ENCODE data around the gene CRCP.
"Not testable (repeated sequence)": the region's sequence is repeated elsewhere in the genome, so short reads cannot be mapped to it uniquely, and the experiment has no call there.

Gene CRCP

DNA sequence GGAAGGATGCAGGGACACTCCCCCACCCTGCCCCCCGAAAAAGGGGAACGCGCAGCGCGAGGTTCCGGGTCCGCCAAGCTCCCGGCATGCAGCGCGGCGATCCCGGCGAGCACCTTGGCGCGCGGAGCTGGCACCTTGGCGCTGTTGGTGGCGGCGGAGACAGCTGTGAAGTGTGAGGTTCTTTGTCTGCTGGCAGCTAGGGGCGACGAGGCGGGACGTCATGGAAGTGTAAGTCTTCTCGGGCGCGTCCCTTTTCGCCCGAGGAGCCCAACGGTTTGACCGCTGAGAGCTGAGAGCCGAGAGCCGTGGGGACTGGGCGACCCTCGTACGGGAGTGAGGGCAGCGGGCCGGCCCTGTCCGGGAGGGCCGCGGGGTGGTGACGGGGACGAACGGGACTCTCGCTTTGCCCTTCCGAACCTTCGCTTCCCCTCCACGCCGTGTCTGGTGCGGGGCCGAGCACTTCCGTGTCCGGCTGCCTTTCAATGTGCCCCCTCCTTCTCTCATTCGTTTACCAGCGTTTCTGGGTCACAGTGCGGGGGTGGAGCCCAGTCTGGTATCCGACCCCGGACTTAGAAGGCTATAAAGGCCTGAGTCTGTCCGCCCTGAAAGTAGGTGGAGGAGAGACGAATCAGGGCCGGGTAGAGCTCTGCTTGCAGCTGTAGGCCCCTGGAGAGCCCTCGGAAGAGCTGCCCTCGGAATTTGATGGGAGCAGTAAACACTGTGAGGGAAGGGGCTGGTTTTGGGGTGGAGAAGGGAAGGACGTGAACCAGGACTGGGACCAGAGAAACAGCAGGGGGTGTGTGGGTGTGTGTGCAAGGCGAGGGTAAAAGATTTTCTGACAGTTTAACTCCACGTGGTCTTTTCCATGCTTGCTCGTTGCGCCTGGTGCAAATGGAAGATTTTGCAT, at the start of gene CRCP:
CRCP (plus strand) TSS at position 105 of the 907 bp plus-strand sequence; CDS start at position 221, 116 bp downstream.
- DNase-seq, result peak; percentile 54 to 64

DNA sequence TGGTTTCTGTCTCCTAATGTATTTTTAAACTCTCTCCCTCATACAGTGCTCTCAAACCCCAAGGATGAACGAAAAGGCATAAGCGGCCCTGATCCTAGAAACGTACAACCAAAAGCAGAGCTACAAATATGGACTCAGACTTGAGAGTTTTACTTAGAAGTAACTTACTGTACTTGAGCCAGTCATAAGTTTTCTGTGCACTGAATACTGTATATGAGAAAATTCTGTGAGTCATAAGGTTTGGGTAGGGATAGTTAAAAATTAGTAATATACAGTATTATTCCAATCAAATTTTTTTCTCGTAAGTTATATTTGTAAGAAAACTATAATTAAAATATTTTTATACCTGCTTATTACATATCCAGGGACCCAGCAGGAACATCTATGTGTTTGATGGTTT, 44.9 kb upstream of the CRCP start:
- DNase-seq, result no peak

DNA sequence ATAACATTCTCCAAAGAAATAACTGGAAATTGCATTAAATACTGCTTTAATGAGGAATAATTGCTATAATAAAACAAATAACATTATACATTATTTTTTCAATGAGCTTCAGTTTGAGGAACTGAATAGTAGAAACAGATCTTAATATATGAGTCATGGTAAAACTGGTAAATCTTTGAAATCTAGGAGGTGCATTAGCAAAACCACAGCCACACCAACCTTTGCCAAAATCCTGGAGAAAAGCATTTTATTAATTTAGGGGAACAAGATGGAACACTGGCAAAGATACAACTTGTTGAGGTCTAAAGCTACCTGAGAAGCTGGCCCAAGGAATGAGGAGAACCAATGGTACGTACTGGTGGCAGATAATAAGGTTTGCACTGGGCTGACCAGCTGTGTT, 44.4 kb upstream of the CRCP start:
- no peak for DNase-seq

DNA sequence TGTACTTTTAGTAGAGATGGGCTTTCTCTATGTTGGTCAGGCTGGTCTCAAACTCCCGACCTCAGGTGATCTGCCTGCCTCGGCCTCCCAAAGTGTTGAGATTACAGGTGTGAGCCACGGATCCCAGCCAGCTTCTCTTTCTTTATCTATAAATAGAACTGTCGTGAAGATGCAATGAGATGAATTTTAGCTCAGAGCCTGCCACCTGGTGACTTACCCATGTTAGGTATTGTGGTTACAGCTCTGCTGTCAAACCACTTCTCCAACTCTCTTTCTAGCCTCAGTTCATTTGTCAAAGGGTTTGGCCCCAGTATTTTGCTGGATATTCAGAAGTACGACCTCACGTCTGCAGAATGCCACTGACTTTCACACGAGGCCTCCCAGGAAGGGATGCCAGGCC, 42.4 kb upstream of the CRCP start:
- not testable (repeated sequence) for DNase-seq

DNA sequence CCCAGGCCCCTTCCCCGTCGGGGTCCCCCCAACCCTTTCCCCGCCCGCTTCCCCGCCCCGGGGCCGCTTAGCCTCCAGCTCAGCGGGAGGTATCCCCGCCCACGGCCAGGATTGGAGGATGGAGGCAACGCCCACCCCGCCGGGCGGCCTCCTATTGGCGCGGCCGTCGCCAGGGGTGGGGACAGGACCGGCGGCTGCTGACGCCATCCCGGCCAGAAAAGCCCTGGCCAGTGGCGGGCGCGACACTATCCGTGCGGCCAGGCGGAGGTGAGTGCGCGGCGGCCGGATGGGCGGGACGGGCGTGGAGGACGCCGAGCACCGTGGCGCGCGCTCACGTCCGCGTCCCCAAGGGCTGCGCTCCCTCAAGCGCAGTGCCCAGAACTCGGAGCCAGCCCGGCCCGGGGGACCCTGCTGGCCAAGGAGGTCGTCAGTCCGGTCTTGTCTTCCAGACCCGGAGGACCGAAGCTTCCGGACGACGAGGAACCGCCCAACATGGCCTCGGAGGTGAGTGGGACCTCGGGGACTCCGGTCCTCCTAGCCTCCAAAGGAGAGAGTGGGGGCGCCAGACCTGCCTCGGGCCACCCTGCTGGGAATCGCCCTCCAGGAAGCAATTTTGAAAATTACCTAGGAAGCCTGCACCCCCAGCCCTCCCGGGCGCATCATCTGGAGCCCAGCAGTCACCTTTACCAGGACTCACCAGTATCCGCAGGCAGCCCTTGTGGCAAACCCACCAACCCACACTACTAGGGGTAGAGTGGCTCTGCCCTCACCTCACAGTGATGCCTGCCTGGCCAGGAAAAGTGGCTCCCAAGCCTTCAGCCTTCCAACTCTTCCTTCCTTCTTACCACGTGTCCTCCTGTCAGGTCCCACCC, 38.8 kb upstream of the CRCP start, which contains the start of gene ASL:
ASL (plus strand) TSS at position 230 of the 872 bp plus-strand sequence; CDS start at position 493, 263 bp downstream.
- peak; percentile 26 to 68 for DNase-seq

DNA sequence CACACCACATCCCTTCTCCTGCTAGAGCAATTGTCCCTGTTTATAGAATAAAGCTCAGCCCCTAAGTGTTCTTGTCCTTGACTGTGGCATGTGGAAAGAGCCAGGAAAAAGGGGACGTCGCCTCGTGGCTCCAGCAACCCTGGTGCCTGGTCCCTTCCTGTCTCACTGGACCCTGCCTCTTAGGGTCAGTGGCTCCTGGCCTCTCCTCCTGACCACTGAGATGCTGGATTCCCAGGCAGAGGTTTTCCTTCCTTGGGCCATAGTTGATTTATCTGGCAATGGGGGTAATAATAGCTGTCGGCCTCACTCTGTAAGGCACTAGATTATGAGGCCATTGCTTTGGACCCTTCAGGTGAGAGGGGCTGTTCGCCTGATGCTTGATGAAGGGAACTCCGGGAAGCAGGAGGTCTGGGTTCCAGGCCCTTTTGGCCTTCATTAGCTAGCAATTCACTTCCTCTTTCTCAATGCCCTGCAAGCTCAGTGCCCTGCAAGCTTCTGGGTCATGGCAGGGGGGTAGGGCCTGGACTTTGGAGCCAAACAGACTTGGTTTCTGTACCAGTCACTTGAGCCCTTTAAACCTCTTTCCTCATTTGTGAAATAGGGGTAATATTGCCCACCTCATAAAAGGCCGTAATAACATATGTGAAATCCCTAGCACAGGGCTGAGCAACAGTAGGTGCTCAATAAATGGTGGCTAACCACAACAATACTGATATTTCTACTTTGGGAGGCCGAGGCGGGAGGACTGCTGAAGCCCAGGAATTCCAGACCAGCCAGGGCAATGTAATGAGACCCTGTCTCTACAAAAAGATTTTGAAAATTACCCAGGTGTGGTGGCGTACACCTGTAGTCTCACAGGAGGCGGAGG, 38.0 kb upstream of the CRCP start:
- DNase-seq, result peak in 1 of 2 donors; percentile 4

DNA sequence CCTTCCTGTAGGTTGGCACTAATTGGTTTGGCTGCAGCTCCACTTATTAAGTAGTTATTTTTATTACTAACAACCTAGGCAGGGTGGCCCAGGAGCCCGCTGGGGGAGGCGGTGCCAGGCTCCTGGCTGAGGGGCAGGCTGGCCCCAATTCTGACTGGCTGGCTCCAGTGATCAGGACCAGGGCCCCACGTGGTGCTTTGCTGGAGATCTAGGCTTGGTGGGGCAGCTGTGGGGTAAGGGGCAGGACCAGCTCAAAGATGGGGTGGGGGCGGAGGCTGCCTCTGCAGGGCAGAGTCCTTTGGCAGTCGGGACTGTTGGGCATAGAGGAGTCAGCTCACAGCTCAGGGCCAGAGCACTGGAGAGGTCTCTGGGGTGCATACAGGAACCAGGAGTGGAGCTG, 36.6 kb upstream of the CRCP start:
- no peak for DNase-seq

DNA sequence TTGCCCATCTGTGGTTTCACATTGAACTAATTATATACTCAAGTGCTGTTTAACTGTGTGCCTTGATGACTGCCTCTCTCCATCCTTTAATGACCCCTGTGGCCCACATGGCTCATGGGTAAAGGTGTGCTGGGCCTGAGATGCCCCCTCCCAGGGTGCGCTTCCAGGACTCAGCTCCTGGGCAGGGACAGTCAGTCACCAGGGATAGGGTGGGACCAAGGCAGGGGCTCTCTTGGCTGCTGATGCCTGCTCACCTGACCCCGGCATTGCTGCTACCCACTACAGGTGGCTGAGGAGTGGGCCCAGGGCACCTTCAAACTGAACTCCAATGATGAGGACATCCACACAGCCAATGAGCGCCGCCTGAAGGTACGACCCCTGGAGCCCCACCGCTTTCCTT, 32.6 kb upstream of the CRCP start:
- no peak for DNase-seq

DNA sequence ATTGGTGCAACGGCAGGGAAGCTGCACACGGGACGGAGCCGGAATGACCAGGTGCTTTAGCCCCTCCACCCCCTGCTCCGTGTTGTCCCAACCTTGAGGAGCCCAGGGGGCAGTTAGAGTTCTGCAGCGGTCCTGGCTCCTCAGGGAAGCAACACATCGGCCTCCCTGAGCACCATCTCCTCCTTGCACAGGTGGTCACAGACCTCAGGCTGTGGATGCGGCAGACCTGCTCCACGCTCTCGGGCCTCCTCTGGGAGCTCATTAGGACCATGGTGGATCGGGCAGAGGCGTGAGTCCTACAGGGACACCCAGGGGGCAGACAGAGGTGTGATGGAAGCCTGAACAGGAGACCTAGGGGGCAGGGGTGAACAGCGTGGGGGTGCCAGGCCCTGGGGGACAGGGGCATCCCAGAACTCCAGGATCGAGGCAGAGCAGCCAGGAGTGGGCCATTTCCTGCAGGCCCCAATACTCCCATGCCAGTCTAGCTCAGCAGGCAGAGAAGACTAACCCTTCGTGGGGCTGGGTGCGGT, 31.7 kb upstream of the CRCP start:
- no peak for DNase-seq

DNA sequence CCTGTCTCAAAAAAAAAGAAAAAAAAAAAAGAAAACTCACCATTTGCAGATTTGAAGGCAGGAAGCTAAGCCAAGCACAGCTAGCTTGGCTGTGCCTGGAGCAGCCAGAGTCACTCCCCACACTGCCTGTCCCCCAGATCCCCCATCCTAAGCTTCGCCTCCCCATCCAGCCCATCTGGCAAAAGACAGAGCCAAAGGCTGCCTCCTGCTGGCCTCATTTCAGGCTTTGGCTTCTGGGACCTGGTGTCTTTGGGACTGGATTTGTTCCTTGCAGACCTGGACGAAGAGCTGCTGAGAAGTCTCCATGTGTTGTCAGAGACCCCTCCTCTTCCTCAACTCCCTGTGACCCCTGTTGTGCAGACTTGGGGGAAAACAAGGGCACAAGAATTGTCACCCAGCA, 31.0 kb upstream of the CRCP start:
- no peak for DNase-seq

DNA sequence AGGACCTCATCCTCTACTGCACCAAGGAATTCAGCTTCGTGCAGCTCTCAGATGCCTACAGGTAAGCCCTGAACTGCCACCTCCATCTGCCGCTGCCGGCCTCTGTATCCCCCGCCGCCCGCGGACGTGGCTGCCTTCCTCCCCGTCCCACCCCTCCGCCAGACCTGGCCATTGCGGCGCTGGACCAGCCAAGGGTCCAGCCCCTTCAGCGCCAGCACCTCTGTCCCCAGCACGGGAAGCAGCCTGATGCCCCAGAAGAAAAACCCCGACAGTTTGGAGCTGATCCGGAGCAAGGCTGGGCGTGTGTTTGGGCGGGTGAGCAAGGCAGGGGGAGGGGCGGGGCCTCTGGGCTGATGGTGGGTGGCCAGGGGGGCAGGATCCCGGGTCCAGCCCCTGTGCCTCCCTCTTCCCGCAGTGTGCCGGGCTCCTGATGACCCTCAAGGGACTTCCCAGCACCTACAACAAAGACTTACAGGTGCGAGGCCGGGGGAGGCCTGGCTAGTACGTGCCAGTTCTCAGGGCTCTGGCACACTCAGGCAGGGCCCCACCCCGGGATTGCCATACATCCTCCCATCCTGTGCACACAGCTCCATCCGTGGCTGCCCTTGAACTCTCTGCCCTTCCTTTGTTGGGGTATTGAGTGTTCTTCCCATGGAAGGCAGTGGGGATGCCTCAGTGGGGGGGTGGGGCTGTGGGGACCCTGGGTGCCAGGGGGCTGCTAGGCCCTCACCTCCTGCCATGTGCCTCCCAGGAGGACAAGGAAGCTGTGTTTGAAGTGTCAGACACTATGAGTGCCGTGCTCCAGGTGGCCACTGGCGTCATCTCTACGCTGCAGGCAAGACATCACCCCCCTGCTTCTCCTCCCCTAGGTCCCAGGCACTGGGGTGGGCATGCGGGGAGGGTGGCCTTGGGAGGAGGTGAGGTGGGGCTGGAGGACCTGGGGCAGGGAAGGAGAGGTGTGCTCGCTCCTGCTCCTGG, 25.5 kb upstream of the CRCP start:
- DNase-seq, result no peak

DNA sequence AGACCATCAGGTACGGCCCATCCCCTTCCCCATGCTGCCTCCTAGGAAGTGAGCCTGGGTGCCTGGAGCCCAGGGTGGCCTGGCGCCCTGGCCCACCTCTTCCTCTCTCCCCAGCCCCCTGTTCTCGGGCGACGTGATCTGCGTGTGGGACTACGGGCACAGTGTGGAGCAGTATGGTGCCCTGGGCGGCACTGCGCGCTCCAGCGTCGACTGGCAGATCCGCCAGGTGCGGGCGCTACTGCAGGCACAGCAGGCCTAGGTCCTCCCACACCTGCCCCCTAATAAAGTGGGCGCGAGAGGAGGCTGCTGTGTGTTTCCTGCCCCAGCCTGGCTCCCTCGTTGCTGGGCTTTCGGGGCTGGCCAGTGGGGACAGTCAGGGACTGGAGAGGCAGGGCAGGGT, 22.0 kb upstream of the CRCP start:
- no peak for DNase-seq

DNA sequence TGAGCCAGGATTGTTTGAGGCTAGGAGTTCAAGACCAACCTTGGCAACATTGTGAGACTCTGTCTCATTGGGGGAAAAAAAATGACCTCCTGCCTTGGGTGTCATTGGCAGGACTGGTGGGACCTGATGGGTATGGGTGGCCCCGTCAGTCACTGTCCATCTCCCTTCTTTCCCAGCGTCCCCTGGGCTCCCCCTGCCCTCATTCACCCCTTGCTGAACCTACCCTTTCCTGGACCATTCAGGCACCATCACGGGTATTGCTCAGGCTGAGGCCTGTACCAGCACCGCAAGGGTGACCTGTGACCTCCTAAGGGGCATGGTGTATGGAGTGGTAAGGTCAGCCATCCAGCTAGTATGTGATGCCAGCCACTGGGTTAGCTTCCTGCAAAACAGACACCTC, 19.6 kb upstream of the CRCP start:
- no peak for DNase-seq

DNA sequence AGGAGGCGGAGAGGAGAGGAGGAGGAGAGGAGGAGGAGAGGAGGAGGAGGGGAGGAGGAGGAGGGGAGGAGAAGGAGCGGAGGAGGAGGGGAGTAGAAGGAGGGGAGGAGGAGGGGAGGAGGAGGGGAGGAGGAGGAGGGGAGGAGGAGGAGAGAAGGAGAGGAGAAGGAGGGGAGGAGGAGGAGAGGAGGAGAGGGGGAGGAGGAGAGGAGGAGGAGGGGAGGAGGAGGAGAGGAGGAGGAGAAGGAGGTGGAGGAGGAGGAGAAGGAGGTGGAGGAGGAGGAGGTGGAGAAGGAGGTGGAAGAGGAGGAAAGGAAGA, 15.5 kb upstream of the CRCP start:
- DNase-seq, result no peak

DNA sequence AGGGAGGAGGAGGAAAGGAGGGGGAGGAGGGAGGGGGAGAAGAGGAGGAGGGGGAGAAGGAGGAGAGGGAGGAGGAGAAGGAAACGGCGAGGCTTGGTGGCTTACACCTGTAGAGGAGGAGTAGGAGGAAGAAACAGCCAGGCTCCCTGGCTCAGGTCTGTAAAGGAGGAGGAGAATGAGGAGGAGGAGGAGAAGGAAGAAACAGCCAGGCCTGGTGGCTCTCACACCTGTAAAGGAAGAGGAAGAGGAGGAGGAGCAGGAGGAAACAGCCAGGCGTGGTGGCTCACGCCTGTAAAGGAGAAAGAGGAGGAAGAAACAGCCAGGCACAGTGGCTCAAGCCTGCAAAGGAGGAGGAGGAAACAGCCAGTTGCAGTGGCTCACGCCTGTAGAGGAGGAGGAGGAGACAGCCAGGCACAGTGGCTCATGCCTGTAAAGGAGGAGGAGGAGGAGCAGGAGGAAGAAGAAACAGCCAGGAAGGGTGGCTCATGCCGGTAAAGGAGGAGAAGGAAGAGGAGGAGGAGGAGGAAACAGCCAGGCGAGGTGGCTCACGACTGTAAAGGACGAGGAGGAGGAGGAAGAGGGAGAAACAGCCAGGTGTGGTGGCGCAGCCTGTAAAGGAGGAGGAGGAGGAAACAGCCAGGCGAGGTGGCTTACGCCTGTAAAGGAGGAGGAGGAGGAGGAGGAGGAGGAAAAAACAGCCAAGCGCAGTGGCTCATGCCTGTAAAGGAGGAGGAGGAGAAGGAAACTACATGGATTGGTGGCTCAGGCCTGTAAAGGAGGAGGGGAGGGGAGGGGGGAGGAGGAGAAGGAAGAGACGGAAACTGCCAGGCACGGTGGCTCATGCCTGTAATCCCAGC, 14.9 kb upstream of the CRCP start:
- DNase-seq, result peak; percentile 19 to 57

DNA sequence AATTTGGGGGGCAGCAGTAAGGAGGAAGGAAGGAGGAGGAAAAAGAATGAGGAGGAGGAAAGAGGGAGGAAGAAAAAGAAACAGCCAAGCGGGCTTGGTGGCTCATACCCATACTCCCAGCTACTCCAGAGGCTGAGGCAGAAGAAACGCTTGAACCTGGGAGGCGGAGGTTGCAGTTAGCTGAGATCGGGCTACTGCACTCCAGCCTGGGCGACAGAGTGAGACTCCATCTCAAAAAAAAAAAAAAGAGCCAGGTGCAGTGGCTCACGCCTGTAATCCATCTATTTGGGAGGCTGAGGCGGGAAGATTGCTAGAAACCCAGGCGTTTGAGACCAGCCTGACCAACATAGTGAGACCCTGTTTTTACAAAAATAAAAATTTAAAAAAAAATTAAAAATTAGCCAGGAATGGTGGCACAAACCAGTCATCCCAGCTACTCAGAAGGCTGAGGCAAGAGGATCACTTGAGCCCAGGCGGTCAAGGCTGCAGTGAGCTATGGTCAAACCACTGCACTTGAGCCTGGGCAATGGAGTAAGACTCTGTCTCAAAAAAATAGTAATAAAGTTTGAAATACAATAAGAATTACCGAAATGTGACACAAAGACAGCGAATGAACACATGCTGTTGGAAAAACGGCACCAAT, 14.1 kb upstream of the CRCP start:
- no peak for DNase-seq

DNA sequence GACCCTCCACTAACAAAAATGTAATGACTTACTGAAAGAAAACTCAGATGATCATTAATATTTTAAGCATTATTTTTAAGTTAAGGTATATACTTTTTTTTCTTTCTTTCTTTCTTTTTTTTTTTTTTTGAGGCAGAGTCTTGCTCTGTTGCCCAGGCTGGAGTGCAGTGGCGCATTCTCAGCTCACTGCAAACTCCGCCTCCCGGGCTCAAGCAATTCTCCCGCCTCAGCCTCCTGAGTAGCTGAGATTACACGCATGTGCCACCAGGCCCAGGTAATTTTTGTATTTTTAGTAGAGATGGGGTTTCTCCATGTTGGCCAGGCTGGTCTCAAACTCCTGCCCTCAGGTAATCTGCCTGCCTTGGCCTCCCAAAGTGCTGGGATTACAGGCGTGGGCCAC, 12.5 kb upstream of the CRCP start:
- not testable (repeated sequence) for DNase-seq

DNA sequence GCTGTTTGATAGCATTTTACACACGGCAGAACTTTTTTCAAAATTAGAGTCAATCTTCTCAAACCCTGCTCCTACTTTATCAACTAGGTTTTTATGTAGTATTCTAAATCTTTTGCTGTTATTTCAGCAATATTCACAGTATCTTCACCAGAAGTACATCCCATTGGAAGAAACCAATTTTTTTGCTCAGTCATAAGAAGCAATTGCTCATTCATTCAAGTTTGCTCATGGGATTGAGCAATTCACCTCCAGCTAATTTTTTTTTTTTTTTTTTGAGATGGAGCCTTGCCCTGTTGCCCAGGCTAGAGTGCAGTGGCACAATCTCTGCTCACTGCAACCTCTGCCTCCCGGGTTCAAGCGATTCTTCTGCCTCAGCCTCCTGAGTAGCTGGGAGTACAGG, 10.7 kb upstream of the CRCP start:
- not testable (repeated sequence) for DNase-seq

DNA sequence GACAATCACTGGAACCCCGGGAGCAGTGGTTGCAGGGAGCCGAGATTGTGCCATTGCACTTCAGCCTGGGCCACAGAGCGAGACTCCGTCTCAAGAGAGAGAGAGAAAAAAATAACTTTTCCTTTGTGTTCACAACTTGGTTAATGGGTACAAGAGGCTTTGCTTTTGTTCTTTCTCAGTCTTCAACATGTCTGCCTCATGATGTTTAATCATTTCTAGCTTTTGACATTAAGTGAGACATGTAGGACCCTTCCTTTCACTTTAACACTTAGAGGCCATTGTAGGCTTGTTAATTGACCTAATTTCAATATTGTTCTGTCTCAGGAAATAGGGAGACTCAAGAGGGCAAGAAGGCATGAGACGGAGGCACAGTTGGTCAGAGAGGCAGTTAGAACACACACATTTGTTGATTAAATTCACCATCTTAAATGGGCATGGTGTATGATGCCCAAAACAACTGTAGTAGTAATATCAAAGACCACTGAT, 9.3 kb upstream of the CRCP start:
- DNase-seq, result no peak

DNA sequence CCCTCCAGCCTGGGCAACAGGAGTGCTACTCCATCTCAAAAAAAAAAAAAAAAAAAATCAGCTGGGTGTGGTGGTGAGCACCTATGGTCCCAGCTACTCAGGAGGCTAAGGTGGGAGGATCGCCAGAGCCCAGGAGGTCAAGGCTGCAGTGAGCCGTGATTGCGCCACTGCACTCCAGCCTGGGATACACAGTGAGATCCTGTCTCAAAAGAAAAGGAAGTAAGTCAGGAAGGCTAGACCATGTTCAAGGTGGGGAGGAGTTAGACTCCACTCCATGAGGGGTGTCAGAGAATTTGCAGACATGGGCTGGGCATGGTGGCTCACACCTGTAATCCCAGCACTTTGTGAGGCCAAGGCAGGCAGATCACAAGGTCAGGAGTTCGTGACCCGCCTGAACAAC, 6.2 kb upstream of the CRCP start:
- DNase-seq, result not testable (repeated sequence)
